GM12865 (cell line): ENCODE measurements around the gene C12orf42.

Experiments
- DNase-seq: peaks from one replicate; pipeline ENCODE4 v3.0.0; 2010; ENCODE audit warnings: low read depth
- H3K4me3 ChIP-seq: 2 replicates; pipeline ENCODE4 v1.5.1; 2011; ENCODE audit warnings: mild to moderate bottlenecking, low read depth, low read length, control low read depth
- CTCF ChIP-seq: IDR thresholded peaks from 2 replicates; pipeline ENCODE4 v1.5.1; 2011; ENCODE audit warnings: low read length, control low read depth, low read depth, inconsistent platforms; ENCODE audit not compliant: insufficient read depth; ENCODE audit errors: missing control alignments

The C12orf42 gene

GRCh38 chr12:103278329-103278728 lies 217.4 kb downstream of the C12orf42 start:
- H3K4me3 ChIP-seq, result no peak overlapping the region
- DNase-seq, result peak; percentile 14
- TF ChIP-seq CTCF, result no peak

GRCh38 chr12:103273645-103274044 lies 222.1 kb downstream of the C12orf42 start:
- H3K4me3 ChIP-seq, result no peak overlapping the region
- no peak for TF ChIP-seq CTCF
- peak; percentile 12 for DNase-seq

DNA sequence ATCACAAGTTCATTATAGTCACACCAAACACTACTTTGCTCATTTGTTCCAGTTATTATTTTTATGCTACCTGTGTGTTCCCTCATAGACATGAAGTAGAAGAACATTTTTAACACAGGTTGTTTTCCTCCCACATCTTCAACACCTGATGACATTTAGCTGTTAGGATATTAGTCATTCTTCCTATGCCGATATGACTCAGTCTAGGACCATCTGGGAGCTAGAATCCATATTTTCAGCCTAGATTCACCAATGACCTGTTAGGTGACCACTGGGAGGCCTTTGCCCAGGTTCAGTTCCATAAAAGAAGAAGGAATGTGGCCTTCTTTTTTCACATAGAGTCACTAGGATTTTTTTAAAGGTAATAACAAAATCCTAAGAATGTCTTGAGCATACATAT lies 222.8 kb downstream of the C12orf42 start:
- no peak for TF ChIP-seq CTCF
- no peak for DNase-seq
- no peak overlapping the region for H3K4me3 ChIP-seq

DNA sequence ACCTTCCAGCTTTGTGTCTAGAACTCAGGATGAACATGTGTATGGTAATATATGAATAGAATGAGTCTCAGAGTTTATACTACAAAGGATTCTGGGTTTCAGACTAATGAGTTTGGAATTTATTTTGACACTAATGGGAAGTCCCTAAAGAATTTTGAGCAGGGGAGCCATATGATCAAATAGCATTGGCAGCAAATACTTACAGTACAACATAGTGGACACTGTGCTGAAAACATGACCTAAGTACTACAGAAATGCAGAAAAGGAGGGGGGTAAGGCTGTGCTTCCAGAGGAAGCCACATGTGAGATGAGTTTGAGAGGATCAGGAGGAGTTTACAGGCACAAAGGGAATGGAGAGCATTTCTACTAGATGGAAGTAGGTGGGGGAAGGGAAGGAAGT lies 225.8 kb downstream of the C12orf42 start:
- no peak for TF ChIP-seq CTCF
- no peak overlapping the region for H3K4me3 ChIP-seq
- DNase-seq, result no peak

DNA sequence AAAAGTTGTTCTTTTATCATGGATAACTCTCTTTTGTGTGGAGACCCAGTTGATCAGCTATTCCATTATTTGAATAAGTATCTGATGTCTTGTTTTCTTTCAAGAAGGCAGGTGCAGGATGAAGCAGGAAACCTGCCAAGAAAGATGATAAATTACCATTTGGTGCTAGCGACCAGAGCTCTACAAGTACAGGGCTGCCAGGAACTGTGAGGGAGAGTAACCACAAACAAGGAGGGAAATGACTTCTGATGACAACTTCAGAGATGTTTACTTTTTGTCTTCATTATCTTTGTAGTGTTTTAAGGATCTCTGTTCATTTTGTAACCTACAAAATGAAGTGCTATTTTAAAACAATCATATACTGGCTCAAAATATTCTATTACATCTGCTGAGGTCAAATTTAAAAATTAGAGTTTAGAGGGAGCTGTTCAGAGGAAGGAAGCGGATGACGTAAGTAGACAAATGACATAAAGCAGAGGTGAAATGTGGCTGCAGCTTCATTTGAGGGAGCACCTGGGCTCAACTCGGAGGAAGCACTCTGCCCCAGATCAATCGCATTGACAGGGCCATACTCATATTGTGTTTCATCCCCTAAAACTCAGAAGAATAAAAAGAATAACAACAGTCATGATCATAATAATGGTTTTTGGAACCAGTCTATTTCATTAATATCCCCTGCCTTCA lies 226.8 kb downstream of the C12orf42 start:
- TF ChIP-seq CTCF, result no peak
- no peak overlapping the region for H3K4me3 ChIP-seq
- DNase-seq, result peak; percentile 14

DNA sequence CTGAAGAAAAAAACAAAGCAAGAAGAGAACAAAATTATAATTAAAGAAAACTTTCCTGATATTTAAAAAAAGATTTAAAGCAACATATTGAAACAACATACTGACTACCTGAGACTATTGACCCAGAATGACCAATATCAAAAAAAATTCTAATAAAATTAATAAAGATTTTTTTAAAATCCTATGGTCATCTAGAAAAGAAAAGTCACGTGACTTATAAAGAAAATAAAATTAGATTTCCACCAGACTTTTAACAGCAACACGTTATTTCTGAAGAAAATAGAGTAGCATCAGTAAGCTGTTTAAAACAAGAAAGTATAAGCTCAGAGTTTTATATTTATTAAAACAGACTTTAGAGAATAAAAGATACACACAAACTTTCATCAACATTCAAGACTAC lies 238.0 kb downstream of the C12orf42 start:
- no peak overlapping the region for H3K4me3 ChIP-seq
- TF ChIP-seq CTCF, result no peak
- no peak for DNase-seq
